ENCODE measurements around the gene AMZ1.

Gene AMZ1

DNA sequence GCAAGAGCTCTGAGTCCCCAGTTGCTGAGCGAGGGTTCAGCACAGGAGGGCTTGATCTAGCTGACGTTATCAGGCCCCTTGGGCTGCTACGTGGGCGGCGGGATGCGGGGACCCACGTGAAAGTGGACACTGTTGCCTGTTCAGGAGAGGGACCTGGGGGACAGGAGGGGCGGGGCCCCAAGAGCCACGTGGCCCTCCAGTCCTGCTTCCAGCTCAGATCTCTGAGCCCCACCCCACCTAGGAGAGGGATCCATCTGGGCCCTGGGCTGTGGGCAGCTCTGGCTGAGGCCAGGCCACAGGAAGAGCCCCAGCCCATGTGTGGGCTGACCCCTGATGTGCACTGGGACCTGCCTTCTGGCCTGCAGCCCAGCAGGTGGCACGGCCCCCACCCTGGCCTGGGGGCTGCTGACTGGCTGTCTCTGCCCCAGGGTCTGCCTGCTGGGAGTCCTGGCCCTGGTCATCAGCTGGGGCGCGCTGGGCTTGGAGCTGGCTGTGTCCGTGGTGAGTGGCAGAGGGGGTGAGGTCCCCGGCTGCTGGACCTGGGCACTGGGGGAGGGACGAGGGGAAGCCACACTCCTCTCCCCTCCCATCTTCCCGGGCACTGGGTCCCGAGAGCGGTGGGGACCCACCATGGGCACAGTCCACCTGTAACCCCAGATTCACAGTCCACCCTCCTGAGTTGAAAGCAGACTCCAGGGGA, 38.7 kb upstream of the AMZ1 start:
- Histone ChIP-seq H3K9me3 (ENCODE audit: insufficient read depth, low read length) (no peaks in the 10 kb centered on the region), H4K20me1 (ENCODE audit: insufficient read depth, low read length) (no peaks in the 10 kb centered on the region), H3K27ac (ENCODE audit: low read length) (no peak overlapping the region), H3K4me1 (ENCODE audit: low read length) (peaks cover 11% of the 10 kb centered on the region), H3K9ac (ENCODE audit: low read length) (no peak overlapping the region), H2AFZ (ENCODE audit: low read depth, low read length) (no peak overlapping the region), H3K79me2 (ENCODE audit: low read length) (no peaks in the 10 kb centered on the region), H3K4me2 (ENCODE audit: low read length) (no peak overlapping the region), H3K36me3 (replicated peaks; ENCODE audit: low read depth, low read length) (no peaks in the 10 kb centered on the region), H3K4me3 (ENCODE audit: low read length) (no peak overlapping the region), H3K27me3 (ENCODE audit: low read depth, low read length) (no peaks in the 10 kb centered on the region)
- no peak for TF ChIP-seq EZH2phosphoT487 (IDR thresholded peaks at IDR 0.05; ENCODE audit: low read depth)
- TF ChIP-seq, protein P1, sequence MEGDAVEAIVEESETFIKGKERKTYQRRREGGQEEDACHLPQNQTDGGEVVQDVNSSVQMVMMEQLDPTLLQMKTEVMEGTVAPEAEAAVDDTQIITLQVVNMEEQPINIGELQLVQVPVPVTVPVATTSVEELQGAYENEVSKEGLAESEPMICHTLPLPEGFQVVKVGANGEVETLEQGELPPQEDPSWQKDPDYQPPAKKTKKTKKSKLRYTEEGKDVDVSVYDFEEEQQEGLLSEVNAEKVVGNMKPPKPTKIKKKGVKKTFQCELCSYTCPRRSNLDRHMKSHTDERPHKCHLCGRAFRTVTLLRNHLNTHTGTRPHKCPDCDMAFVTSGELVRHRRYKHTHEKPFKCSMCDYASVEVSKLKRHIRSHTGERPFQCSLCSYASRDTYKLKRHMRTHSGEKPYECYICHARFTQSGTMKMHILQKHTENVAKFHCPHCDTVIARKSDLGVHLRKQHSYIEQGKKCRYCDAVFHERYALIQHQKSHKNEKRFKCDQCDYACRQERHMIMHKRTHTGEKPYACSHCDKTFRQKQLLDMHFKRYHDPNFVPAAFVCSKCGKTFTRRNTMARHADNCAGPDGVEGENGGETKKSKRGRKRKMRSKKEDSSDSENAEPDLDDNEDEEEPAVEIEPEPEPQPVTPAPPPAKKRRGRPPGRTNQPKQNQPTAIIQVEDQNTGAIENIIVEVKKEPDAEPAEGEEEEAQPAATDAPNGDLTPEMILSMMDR (IDR thresholded peaks at IDR 0.05; ENCODE audit: low read depth, low read length) = no peak

DNA sequence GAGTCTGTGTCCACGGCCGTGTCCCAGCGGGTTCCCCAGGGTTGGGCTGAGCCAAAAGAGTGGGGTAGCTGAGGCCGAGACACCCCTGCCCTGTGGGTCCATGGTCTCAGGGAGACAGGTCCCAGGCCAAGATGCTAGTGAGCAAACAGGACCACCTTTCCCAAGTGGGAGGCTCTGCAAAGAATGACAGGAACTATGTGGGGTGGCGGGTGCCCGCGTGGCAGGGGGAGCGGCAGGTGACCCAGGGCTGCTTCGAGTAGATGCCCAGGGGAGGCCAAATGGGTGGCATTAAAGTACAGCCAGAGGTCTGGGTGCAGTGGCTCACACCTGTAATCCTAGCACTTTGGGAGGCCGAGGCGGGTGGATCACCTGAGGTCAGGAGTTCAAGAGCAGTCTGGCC, 38.0 kb upstream of the AMZ1 start:
- no peak for TF ChIP-seq EZH2phosphoT487 (IDR thresholded peaks at IDR 0.05; ENCODE audit: low read depth)
- TF ChIP-seq, protein P1 (IDR thresholded peaks at IDR 0.05; ENCODE audit: low read depth, low read length) = no peak
- Histone ChIP-seq H2AFZ (ENCODE audit: low read depth, low read length) (no peak overlapping the region), H3K4me2 (ENCODE audit: low read length) (no peak overlapping the region), H3K4me3 (ENCODE audit: low read length) (no peak overlapping the region), H3K27ac (ENCODE audit: low read length) (no peak overlapping the region), H3K4me1 (ENCODE audit: low read length) (peaks cover 7% of the 10 kb centered on the region), H3K9me3 (ENCODE audit: insufficient read depth, low read length) (no peaks in the 10 kb centered on the region), H4K20me1 (ENCODE audit: insufficient read depth, low read length) (no peaks in the 10 kb centered on the region), H3K9ac (ENCODE audit: low read length) (no peak overlapping the region), H3K79me2 (ENCODE audit: low read length) (no peaks in the 10 kb centered on the region), H3K36me3 (replicated peaks; ENCODE audit: low read depth, low read length) (no peaks in the 10 kb centered on the region), H3K27me3 (ENCODE audit: low read depth, low read length) (no peaks in the 10 kb centered on the region)

DNA sequence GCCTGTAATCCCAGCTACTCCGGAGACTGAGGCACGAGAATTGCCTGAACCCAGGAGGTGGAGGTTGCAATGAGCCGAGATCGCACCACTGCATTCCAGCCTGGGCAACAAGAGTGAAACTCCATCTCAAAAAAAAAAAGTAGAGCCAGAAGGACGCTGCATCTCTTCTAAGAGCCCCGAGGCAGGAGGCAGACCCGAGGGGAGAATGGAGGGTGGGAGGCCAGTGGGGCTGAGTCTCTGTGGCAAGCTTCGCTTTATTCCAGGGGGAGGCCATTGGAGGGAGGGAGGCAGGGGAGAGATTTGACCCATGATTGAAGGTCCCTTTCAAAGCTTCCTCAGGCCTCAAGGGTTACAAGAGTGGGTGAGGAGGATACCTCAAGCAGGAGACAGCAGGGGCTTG, 37.6 kb upstream of the AMZ1 start:
- H3K27ac ChIP-seq (ENCODE audit: low read length) = no peak overlapping the region
- no peak overlapping the region for H3K4me2 ChIP-seq (ENCODE audit: low read length)
- no peaks in the 10 kb centered on the region for H3K79me2 ChIP-seq (ENCODE audit: low read length)
- H3K9me3 ChIP-seq (ENCODE audit: insufficient read depth, low read length) = no peaks in the 10 kb centered on the region
- no peak overlapping the region for H3K9ac ChIP-seq (ENCODE audit: low read length)
- no peaks in the 10 kb centered on the region for H3K27me3 ChIP-seq (ENCODE audit: low read depth, low read length)
- H3K4me3 ChIP-seq (ENCODE audit: low read length) = no peak overlapping the region
- no peaks in the 10 kb centered on the region for H3K36me3 ChIP-seq (replicated peaks; ENCODE audit: low read depth, low read length)
- H4K20me1 ChIP-seq (ENCODE audit: insufficient read depth, low read length) = no peaks in the 10 kb centered on the region
- TF ChIP-seq, protein P1 (IDR thresholded peaks at IDR 0.05; ENCODE audit: low read depth, low read length) = no peak
- no peak for TF ChIP-seq EZH2phosphoT487 (IDR thresholded peaks at IDR 0.05; ENCODE audit: low read depth)
- peaks cover 2% of the 10 kb centered on the region for H3K4me1 ChIP-seq (ENCODE audit: low read length)
- no peak overlapping the region for H2AFZ ChIP-seq (ENCODE audit: low read depth, low read length)

DNA sequence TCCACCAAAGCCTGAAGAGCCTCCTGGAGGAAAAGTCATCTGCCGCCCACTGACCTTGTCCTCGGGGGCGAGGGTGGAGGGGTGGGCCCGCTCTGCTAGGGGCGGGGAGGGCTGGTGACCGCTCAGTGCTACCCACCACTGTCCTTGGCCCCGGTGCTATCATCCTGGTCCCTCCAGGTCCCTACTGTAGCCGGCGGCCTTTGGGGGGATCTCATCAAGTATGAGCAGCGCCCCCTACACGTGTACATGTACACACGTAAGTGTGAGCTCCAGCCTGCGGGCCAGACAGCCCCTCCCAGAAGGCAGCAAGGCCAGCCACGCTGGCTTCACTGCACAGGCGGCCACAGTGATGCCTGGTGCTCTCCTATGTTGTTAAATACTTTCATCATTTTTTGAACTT, 36.7 kb upstream of the AMZ1 start:
- Histone ChIP-seq H3K27me3 (ENCODE audit: low read depth, low read length) (no peaks in the 10 kb centered on the region), H3K36me3 (replicated peaks; ENCODE audit: low read depth, low read length) (no peaks in the 10 kb centered on the region)

More for the DNA sequence above, 36.7 kb upstream of the AMZ1 start:
- H3K27ac ChIP-seq (ENCODE audit: low read length) = no peak overlapping the region
- no peak overlapping the region for H3K4me3 ChIP-seq (ENCODE audit: low read length)
- no peak overlapping the region for H2AFZ ChIP-seq (ENCODE audit: low read depth, low read length)
- H3K9me3 ChIP-seq (ENCODE audit: insufficient read depth, low read length) = no peaks in the 10 kb centered on the region
- no peaks in the 10 kb centered on the region for H4K20me1 ChIP-seq (ENCODE audit: insufficient read depth, low read length)
- no peaks in the 10 kb centered on the region for H3K4me1 ChIP-seq (ENCODE audit: low read length)
- no peaks in the 10 kb centered on the region for H3K79me2 ChIP-seq (ENCODE audit: low read length)
- no peak overlapping the region for H3K9ac ChIP-seq (ENCODE audit: low read length)
- H3K4me2 ChIP-seq (ENCODE audit: low read length) = no peak overlapping the region
- TF ChIP-seq, protein P1 (IDR thresholded peaks at IDR 0.05; ENCODE audit: low read depth, low read length) = no peak
- no peak for TF ChIP-seq EZH2phosphoT487 (IDR thresholded peaks at IDR 0.05; ENCODE audit: low read depth)
